Stimulated activated CD4-positive, alpha-beta T cell treated with anti-CD3 and anti-CD28 coated beads, TNF-alpha, amount 100 ng/mL, for 4 hours (primary cell): ENCODE measurements around the gene CD247.

ENCODE experiments used
- DNase-seq, 3 experiments: peaks; one replicate each; pipeline ENCODE4 v3.0.0-alpha.2; 2020; ENCODE audit warnings: low read depth in 3 of 3

CD247 gene

DNA sequence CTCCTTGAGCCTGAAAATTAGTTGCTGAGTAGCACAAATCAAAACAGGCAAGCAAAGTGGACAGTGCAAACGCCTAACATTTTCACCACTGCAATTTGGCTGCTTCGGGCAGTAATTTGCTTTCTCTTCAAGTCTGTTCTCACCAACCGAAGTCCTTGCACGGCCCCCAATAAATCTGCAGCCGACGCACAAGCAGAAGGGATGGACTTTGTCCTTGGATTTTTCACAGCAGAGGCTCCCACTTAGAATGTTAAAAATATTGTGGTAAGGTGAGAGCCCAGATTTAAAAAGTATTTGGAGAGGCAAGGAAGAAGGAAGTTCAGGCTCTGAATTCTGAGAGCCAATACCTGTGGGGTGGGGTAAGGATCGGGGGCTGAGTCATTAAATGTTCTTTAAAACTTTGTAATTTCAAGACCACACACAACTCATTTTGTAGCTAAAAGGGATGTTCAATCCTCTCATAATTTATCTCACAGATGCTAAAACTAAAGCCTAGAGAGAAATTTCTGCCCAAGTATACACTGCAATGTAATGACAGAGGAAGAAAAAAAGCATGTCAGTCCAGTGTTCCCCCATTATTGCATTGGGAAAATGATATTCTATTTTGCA lies 6.2 kb downstream of the CD247 start:
- DNase-seq = no peak

DNA sequence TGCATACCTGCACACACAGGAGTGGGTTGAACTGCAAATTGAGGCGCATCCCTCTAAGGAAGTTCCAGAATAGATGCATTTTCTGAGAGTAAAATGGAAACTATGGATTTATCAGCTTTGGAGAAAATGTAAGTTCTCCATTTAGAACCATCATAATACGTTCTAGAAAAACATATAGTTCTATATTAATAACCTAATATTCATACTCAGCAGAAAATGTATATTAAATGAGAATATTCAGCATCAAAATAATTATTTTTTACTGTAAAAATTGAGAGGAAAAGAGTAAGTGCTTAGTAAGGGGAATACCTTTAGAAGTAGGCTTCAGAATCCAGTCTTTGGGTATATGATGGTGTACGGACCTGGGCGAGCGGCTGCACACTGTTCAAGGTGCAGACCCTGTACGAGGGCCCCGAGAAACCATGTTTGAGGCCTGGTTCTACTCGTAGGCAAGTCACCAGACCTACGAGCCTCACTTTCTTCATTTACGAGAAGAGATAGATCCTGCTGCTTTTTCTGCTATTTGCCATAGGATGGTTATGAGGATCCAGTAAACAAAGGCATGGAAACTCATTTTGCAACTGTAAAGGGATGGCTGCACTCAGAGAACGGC lies 6.8 kb downstream of the CD247 start:
- no peak for DNase-seq

DNA sequence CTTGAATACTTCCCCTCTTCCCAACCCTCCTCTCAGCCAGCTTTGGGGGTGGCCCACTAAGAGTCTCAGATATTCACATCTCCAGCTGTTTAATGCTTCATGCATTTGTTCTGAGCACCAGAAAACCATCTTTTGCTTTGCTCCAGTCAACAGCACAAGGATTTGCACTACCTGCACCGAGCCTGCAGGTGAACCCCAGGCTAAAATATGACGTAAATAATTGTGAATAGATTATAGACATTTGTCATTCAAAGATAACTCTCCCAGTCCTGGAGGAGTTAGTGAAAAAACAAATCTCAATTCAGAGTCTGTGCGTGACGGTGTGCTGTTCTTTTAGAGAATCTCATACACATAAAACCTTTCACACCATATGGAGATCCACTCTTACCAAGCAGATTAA lies 7.4 kb downstream of the CD247 start:
- no peak for DNase-seq

DNA sequence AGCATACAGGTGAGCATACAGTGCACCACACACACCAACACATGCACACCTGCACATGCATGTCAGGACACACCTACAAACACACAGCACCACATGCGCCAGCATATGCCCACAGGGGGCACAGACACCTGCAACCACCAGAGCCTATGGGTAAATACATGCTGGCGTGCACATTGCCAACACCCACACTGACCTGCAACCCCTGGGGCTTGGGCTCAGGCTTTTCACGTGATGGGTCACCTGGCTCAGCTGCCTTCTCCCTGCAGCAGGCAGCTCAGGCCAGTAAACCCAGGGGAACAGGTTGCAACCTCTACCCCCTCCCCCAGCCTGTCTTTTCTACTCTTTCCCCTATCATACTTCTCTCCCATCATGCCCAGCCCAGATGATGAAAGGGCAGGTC lies 8.1 kb downstream of the CD247 start:
- DNase-seq = no peak

DNA sequence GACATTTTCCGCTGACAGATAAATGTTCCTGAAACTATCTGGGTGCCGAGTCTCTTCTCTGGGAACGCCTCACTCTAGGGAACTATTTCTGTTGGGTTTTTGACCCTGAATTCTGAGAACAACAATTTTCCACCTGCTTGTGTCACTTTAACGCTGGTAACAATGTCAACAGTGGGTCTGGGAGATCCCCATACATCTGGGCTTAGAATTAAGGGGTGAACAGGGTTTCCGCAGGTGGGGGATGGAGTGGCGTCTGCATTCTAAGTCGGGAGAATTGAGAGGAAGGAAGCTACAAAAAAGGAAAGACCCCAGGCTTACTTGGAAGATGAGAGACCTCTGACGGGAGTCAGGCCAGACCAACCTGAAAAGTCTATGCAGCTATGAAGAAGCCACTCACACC lies 8.7 kb downstream of the CD247 start:
- DNase-seq = no peak

DNA sequence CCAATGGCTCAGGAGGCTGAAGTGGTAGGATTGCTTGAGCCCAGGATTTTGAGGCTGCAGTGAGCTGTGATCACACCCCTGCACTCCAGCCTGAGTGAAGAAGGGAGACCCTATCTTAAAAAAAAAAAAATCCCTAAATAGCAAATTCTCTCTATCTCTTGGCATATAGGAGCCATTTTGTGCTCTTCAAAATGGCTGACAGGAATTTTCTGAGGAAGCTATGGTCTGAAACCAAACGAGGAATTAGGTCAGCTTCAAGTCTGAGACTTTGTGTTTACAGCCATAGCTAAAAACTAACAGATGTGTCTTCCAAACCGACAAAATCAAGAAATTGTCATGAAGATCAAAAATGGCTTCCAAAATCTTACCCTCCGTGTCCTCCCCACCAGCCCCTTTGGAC lies 10.6 kb downstream of the CD247 start:
- no peak for DNase-seq

DNA sequence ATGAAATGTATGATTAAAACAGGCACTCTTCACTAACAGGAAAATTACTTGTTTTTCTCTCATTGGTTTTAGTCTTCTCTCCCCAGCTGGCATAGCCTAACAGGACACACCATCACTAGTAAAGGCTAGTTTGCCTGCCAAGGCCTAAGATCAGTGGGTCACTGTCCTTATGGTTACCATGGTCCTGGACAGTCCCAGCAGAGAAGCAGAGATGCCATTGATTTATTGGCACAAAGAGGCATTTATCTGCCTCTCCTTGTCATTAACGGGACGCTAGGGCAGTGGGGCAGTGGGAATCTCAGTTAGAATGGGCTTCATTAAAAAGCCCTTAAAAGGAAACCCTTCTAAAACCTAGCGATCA lies 13.9 kb downstream of the CD247 start:
- no peak for DNase-seq

DNA sequence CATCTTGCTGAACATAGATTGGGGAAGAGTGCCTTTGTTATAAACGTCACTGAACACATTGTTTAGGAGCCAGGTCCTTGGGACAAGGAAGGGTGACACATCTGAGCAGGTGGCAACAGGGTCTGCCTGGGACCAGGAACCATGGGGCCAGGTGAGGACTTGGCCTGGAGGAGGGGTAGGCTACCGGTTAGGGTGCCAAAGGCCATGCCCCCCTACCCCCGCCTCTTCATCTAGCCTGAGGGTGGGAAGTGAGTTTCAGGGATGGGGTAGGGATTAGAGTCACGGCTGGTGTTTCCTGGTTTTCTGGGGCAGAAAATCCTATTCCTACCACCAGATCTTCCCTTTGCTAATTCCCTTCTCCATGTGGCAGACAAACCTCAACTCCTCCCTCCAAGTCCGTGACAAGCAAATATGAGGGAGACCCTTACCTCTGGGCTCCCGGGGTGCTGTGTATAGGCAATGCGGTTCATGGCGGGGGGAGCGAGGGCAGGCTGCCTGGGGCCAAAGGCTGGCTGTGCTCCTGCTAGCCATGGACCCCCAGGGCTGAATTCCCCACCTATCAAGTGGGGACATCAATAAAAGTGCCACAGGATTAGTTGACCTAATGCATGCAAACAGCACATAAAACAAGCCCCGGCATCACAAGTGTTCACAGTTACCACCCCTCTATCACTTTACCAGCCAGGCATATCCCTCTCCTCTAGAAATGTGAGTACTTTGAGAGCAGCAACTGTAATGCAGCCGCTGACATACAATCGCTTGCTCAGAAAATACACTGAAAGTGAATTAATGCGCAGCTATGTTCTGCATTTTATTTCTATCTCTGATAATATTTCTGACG lies 14.5 kb downstream of the CD247 start:
- no peak for DNase-seq

DNA sequence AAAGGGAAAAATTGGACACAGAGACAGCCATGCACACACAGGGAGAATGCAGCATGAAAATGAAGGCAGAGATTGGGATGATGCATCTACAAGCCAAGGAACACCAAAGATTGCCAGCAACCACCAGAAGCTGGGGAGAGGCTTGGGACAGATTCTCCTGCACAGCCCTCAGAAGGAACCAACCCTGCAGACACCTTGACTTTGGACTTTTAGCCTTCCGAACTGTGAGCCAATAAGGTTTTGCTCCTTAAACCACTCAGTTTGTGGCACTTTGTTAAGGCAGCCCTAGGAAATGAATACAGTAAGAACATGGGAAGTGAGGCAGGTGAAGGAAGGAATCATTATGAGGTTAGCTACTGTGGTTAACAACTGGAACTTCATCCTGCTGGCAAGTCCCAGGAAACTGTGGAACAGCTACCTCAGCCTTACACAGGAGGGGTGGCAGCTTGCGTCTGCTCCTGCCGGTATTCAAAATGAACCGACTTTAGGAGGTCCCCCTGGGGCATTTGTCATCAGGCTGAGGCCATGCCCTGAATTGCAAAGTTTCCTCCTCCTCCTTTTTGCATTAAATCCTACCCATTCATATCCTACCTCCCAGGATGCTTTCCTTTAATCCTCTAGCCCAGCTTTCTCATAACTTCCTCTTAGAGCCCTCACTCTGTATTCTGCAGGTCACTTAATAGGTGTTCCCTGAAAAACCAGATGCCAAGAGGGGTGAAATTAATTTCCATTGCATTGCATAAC lies 15.4 kb downstream of the CD247 start:
- DNase-seq = no peak

DNA sequence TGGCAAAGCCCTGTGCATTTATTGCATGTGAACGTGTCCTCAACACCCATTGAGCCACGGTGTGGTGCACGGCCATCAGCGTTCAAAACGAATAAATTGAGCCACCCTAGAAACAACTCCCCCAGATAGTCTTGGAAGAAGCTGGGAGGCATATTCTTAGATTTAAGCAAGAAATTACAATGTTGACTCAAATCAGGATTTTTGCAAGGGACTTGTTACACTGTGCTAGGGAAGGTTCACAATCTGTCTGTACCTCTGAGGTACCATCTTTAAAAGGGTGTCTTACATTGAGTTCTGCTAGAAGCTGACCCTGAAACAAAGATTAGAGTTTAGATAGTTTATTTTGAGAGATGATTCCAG lies 16.2 kb downstream of the CD247 start:
- no peak for DNase-seq

DNA sequence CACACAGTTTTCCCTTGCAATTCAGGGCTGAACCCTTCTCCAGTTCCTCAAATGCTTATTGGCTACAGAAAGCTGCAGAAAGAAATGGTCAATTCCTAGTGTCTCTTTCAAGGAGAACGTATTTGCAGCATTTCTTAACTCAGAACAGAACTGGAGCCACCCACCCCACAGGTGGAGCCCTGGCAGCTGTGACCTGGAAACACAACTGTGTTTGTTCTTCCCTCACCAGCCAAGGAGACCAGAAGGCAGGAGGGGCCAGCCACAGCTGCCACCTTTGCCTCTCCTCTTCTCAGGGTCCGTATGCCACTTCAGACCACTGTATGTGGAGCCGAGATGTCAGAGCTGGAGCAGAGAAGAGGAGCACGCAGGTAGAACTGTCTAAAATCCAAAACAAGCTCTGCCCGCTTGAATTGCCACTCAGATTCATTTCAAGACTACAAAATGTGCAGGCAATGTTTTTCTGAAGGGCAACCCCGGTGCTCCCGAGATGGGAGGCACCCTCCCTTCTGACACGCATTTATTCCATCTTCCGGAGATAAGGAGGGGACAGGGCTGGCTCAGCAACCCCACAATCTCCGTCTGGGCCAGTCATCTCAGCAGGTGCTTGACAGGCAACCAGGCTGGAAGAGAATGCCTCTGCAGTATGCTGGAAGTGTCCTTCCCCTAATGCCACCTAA lies 16.7 kb downstream of the CD247 start:
- no peak for DNase-seq

DNA sequence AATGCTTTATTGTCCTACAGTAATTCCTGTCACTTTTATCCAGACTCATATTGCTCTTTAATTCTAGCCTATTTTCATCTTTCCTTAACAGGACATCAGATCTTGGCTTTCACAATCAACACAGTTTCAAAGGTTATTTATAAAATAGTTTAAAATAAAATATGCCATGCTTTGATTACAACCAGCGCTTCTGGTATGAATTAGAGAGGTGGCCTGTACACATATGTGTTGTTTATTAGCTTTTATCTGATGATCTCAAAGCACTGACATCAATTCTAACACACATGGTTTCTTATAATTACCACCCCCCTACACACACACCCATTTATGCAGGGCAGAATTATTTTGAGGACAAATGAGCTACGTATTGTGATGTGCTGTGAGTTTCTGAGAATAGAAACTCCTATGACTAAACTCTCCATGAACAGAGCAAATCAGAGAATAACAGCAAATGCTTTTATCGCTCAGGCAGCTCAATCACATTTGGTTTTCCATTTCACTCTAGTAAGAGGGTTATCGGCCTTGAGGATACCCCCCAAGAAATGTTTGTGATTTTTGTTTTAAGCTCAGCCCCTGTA lies 18.0 kb downstream of the CD247 start:
- DNase-seq = no peak

DNA sequence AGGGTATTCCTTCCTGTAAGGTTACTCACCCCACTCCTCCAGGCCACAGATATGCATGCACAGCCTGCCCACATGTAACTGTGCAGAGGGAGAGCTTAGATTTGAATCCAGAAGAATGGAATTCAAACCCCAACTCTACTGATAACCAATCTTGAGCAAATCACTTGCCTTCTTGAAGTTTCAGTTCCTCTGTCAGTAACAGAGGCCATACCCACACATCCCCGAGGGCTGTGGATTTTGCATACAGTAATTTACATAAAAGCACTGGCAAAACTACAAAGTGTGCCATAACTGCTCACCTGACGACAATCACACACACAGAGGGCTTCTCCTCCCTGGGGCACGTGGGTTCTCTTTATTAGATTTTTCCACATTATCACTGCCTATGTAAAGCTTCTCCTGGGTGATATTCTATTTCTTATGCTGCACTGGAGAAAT lies 18.6 kb downstream of the CD247 start:
- DNase-seq = no peak

DNA sequence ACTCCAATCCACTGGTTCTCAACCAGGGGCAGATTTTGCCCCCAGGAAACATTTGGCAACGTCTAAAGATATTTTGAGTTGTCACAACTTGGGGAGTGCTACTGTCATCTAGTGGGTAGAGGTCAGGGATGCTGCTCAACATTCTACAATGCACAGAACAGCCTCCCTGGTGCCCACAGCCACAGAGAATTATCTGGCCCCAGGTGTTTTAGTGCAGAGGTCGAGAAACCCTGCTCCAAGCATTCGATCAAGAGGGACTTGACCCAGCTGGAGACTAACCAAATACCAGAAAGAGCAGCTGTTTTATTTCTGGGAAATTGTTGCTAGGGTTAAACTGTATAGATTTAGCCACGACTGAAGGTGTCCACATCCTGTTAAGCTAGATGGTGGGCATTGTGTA lies 19.2 kb downstream of the CD247 start:
- DNase-seq = no peak

DNA sequence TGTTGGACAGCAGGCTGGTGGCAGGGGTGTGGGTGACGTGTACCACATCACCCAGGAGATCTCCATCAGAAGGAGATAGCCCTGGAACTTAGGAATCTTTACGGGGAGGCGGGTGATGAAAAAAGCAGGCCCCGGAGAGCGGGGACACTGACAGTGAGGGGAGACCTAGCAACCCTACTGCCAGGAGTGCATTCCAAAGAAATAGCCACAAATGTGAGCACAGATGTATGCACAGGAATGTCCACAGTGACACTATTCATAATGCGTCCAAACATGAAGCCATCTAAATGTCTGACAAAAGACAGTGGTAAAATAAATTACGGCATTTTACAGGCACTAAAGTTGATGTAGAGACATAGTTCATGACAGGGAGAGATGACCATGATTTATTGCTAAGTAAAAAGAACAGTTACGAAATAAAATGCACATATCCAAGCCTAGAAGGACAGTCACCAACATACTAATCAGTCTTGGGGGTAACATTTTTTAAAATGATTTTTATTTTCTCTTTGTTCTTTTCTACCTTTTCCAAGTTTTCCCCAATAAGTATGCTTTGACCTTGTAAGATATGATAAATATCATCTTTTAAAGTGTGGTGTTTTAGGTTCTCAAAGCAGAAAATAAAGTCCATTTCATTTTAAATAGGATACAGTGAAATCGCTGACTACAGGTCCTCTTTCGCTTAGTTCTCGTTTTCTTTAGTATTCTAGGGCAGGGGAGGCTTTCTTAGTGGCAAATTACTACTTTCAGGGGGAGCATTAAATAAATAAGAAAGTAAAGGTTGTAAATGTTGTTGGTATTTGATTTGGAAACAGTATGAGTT lies 21.3 kb downstream of the CD247 start:
- no peak for DNase-seq

DNA sequence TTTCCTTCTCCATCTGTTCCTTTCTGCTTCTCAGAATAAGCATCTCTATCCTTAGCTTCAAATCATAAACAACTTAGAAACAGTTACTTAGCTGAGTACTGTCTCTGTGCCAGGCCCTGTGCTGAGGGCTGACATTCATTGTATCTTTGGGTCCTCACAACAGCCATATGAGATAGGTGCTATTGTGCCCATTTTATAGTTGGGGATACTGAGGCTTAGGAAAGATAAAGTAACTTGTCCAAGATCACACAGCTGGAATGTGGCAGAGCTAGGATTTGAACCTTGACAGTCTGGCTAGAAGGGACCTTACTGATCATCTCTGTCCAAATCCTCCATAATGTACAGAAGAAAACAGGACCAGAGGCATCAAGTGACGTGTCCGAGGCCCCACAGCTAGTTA lies 25.0 kb downstream of the CD247 start:
- DNase-seq = no peak

DNA sequence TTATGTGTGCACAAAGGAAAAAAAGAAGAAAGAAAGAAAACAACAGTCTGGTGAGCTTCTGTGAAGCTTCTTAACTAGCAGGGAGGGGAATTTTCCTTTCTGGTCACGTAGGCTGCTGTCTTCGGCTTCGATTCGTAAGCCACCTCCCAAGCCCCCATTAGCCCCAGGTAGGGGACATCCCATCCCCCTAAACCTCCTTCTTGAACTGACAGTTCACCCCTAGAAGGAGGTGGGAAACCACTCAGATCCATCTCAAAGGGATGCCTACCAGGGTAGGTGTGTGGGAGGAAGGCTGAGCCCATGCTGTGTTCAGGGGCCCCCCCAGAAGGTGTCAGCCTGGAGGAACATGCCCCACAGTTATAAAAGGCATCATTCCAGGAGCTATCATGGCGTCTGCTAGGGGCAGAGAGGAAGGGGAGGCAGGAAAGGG lies 25.8 kb downstream of the CD247 start:
- no peak for DNase-seq

DNA sequence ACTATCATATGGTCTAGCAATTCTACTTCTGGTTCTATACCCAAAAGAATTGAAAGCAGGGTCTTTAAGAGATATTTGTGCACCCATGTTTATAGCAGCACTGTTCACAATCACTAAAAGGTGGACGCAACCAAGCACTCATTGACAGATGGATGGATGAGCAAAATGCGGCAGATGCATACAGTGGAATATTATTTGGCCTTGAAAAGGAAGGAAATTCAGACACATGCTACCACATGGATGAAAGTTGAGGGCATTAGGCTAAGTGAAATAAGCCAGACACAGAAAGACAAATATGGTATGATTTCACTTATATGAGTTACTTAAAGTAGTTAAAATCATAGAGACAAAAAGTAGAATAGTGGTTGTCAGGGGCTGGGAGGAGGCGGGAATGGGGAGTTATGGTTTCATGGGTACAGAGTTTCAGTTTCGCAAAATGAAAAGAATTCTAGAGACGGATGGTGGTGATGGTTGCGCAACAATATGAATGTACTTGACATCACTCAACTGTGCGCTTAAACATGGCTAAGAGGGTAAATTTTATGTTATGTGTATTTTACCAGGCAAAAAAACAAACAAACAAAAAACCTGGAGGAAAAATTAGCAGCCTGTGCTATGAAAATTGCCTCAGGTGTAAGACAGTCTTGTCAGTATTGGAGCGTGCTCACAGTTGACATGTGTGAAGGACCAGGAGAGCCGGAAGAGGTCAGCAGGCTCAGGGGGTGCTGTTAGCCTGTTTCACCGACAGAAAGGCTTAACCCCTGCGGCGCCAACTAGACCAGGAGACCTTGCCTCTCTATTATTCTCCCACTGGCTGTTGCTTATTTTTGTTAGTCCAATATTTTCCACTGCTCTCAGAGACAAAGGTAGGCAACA lies 26.5 kb downstream of the CD247 start:
- no peak for DNase-seq

DNA sequence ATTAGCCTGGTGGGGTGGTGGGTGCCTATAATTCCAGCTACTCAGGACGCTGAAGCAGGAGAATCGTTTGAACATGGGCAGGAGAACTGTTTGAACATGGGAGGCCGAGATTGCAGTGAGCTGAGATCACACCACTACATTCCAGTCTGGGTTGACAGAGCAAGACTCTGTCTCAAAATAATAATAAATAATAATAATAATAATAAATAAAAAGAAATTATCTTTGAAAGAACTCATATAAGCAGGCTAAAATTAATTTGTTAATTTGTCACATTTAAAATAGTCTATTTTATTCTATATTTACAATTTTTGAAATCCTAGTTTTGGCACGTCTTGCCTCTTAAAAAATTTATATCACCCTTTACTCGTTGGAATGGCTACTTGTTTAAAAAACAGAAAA lies 27.6 kb downstream of the CD247 start:
- DNase-seq = no peak
